HL-60/S4 treated with retinoic acid at 250 ng/mL for 4 days and 3 days (cell line): ENCODE data around the gene AHNAK2.

ENCODE experiments used
- in situ Hi-C: fragments of 300-500 bp; cut with MboI; formaldehyde crosslinking; loops from 2 replicates; pipeline ENCODE4 v1.7.0; 2022; ENCODE audit warnings: low sequenced_read_pairs

Gene AHNAK2

DNA sequence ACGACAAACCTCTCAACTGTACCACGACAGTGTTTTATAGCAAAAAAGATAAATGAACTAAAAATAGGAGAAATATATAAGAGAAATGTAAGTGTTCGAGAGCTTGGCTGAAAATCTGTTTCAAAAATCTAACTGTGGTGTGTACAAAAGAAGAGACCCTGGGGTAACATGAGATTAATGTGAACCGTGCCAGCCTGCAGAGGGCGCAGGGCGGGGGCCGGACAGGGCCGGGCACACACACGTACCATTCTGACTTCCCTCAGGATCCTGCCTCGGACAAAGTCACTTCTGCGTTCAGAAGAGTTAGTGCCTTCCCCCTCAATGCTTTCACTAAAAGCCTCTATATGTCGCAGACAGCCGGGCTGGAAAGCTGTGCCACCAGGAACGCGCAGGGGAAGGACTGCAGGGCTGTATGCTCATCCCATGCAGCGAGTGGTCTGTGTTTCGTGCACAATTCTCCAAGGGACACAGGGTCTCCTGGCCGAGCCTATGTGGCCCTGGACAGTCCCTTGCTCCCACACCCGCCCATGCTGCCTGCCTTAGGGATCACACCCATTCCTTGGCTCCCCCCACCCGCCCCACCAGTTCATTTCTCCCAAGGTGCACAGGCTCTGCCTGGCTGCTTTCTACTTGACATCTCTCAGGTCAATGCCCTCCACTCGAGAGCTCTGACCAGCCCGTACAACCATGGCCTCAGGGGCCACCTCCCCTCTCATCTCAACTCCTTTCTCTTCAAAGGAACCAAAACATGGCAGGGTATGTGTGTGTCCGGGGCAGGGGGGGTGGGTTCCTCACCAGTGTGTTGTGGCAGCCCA lies 34.2 kb upstream of the AHNAK2 start:
- in situ Hi-C loops: no loop called here

DNA sequence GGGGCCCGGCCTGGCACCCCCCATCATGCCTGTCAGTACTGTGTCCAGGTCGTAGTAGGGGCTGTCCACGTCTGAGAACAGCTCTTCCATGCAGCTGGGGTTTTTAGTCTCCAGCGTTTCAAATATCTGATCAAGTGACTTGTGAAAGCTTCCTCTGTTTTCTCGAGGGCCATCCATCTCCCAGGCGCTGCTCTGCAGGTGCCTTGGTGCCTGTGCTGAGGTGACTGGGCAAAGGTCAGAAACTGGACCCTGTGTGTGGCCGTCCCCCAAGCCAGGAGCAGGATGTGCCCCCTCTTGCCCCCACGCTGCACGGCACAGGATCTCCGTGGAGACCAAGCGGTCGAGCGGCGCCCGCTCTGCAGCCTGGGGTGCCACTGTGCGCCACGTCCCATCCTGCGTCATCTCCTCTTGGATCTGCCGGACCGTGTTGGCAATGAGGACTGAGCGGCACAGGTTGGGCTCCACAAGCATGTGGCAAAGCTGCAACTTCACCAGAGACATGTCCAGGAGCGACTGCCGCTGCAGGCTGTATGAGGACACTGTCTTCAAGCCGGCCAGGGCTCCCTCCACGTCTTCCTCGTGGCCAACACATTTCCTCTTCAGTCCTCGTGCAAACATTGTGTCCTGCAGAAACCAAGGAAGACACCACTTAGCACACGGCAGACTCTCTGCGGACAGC lies 33.3 kb upstream of the AHNAK2 start:
- in situ Hi-C loops: no loop called here

DNA sequence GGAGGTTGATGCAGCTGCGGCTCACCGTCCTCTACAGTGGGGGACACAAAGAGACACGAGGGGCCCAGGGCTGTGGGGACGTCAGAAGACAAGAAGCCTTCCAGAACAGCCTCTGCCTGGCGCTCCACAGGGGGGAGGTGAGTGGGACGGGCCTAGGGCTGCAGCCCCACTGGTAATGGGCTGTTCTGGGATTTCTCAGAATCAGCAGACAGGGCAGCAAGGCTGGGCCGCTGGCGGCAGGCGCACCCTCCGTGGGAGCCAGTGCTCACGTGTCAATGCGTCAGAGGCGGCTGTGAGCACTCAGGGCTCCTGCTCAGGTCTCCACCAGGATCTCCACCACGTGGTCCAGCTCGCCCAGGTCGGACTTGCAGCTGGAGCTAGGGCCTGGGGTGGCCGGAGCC lies 32.7 kb upstream of the AHNAK2 start:
- in situ Hi-C loops: no loop called here

DNA sequence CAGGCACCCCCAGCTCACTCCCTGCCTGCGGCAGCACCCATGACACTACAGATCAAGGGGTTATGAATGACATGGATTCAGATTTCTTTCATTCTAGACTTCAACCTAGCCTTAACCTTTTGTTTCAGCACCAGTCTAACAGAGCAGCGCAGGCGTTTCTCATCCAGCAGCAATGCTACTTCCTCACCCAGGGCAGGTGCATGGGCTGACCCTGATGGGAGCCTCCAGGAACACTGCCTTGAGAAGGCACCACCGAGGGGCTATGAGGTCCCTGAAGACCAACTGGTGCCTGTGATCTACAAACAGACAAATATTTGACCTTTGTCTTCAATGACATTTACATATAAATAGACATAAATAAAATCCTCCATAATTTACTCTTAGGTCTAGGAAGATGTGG lies 31.9 kb upstream of the AHNAK2 start:
- in situ Hi-C loops: no loop called here

DNA sequence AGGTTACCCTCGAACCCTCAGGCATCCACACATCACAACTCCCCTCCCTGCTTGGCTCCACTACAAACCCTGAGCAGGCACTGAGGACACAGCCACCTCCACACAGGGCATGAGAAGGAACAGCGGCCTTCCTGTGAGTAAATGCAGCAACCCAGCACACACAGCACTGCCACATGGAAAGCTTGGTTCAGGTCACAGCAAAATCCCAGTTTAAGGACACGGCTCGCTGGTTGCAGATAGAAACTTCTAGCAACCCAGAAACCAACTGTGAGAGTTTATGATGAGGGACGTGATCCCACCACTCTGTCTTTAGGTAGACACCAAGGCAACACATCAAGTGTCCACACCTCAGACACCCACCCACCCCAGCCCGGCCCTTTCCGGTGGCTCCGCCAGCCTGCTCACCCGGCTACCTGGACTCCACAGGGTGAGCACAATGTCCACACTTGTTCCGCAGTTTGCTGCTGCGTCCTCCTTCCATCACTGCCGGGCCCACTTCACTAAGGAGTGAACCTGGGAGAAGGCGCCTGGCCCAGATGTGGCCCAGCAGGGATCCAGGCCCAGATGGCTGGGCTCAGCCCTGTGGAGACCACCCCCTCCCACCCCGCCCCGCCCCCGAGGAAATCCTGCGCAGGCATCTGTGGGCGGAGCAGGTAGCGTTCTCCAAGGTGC lies 29.6 kb upstream of the AHNAK2 start:
- in situ Hi-C loops: no loop called here

DNA sequence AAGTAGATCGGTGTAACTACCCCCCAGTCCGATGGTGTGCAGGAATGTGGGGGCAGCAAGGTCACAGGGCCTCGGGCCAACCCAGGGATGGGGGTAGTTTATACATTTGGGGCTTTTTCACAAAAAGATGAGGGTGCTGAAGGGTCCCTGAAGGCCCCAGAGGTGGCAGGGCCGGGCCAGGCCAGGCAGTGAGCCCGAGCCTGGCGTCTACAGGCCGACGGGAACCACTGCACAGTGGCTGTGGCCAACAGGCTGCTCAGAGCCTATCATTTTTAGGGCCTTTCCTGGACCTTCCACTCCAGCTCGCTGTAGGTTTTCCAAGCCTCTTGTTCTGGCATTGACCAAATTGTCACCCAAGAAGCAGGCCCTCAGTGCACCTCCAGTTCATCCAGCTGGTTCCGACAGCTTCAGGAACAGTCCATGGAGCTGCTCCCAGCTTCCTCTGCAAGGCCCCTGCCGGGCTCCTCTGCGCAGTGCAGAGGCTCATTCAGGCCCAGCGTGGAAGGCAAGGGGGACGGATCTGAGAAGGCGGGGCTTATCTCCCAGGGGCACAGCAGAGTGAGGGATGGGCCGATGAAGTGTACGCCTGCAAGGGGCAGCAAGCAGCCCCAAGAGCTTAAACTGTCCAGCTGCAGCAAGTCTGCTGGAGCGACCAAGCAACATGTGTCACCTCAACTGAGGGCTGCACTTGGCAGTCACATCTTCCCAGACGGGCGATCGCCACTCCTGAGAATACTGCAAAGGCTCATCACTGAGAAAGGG lies 28.8 kb upstream of the AHNAK2 start:
- in situ Hi-C loops: no loop called here

DNA sequence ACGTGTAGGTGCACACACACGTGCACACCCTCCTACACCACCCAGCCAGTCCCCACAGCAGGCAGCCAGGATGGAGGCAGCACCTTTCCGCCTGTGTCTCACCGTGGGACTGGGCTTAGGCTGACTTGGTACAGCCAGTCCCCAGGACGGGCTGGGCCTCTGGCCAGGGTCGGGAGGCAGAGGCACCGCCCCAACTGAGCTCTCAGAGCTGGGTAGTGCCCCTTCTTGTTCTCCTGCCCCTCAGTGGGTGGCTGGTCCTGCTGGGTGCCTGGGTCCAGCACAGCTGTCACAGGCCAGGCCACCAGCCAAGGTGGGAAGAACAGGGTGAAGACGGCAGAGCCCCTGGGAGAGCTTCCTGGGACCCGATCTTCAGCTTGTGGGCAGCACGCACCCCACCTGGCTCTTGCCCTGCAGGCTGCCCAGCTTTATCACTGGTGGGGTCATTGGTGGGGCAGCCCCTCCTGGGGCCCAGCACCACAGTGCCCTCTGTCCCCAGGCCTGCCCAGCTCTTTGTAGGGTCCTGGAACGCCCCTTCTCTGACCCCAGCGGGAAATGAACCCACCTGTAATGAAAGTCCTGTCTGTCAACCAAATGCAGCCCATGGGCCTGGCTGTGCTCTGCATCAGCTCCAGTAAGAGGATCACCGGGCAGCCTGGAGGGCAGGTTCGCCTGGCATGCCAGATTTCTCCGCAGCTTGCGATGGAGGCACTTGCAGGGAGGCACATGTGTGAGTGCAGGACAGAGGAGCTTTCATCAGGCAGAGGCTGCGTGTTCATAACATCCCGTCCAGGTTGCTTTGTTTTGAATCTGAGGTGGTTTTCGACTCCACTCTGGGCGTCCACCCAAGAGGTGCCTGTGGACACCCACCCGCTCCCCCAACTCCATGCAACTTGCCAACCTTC lies 28.0 kb upstream of the AHNAK2 start:
- in situ Hi-C loops: no loop called here

DNA sequence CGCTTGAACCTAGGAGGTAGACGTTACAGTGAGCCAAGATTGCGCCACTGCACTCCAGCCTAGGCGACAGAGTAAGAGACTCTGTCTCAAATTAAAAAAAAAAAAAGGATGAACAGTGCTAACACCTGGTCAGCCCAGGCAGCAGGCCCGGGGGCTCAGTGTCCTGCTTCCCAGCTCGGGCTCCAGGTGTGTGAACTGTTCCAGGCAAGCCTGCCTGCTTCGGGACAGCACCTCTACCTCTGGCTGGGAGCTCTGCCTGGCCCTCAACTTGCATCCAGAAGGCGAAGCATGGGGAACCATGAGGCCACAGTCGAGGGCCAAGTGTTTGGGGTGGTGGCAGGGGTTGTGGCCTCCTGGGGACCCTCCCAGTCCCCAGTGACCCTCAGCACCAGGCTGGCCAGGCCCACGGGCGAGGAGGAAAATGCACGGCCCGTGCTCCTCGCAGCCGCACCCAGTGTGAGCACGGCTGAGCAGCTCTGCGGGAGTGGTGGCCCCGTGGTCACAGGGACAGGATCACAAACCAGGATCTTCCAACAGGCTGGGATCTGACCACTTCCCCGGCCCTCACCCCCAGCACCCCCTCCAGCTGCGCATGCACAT lies 27.3 kb upstream of the AHNAK2 start:
- in situ Hi-C loops: no loop called here

DNA sequence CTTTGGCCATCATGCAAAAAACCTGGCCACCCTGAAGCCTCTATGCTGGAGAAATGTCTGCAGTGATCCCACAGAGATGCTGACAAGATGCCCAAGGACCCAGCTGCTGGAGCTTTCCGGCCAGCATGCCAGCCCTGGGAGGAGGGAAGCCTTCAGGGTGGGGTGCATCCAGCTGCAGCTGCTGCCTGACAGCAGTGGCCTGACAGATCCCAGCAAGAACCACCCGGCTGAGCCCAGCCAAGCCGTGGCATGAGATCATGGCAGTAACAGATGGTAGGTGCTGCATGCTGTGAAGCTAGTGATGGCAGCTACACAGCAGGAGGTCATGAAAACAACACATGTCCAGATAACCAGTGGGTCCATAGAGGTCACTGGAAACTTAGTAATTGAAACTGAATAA lies 21.2 kb upstream of the AHNAK2 start:
- in situ Hi-C loops: no loop called here

DNA sequence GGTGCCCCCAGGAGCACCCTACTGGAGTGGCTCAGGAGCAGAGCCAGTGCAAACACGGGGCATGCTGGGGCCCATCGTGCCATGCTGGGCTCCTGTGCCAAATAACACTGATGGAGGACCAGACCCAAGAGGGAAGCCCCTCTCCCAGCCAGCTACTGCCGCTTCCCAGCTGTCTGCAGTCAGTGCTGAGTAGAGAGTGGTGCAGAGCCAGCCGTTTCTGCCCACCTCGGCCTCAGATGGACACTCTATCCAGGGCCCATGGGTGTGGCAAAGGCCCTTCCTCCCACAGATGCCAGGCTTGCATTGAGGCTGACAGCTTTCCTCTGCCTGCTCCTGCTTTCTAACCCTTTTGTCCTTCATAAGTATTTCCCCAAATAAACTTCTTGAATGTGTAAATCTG lies 20.6 kb upstream of the AHNAK2 start:
- in situ Hi-C loops: no loop called here

DNA sequence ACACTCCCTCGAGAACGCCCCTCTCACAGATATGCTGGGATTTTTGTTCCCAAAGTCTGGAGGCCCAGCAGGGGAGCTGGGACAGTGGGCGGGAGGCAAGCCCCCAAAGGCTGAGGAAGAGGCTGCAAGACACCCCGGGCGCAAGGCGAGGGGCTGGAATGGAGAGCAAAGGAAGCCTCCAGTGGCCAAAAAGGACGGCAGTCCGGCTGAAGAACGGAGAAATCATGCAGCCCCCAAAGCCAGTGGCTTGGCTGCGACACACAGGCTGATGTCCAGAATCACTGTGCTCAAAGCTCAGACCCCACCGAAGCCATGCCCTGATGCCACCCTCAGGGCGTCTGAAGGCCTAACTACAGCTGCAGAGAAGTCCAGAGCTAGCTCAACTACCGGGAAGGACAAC lies 18.3 kb upstream of the AHNAK2 start:
- in situ Hi-C loops: no loop called here

DNA sequence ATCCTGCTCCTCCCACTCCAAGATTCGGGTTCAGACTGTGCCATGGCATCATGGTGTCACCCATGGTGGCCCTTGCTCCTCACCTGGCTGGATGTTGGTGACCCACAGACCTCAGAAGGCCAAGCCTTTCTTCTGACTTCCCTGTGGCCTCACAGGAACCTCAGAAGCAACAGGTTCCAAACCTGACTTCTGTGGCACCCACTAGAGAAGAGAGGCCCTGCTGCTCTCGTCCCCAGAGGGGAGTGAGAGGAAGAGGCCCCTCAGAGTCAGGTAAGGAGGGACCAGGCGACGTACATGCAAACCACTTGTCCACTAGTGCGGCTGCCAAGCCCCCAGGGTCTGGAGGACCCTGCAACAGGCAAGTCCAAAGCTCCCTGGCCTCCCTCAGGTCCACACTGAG lies 17.9 kb upstream of the AHNAK2 start:
- in situ Hi-C loops: no loop called here

DNA sequence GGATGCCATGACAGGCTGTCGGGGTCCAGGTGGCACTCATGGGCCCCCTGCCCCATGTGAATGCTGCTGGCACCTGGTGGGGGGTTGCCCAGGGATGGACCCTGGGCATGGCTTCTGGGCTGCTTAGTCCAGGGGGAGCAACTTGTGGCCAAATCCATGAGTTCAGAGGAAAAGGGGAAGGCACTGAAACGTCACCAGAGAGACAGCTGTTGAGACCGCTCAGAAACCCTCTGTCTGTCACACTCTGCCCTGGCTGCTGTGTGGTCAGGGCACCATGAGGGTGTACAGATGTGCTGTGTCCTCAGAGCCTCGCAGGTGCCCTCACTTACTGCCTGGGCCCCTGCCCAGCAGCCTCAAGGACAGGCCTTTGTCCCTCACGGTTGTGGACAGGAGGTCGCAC lies 16.8 kb upstream of the AHNAK2 start:
- in situ Hi-C loops: no loop called here

DNA sequence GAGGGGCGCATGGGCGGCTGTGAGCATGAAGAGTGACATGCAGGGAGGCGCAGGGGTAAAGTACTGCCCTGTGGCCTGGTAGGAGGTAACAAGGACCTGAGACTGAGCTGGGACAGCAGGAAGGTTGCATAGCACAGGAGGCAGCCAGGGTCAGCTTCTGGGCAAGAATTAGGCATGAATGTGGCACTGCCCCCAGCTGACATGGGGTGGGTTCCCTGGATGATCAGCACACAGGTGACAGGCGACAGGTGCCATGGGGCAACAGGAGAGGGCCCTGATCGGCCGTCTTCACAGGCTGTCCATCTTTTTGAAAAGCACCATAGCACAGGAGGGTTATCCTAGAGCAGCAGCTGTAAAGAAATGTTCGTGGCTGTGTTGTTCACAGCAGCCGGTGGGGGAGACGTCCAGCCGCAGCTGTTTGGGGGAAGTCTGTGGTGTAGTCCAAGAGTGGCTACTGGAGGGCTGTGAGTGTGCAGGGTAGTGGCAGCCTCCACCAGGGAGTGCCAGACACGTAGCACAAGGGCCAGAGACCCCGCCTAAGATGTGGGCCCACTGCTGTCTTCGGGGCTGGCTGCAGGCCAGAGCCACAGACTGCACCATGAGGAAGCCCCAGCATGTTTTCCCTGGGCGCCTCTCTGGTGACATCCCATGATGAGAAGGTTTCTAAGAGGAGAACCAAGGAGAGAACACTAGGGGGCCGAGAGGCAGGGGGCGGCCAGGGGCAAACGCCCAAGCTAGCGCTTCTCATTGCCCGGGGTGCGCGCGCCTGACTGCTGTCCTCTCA lies 15.8 kb upstream of the AHNAK2 start:
- in situ Hi-C loops: no loop called here

DNA sequence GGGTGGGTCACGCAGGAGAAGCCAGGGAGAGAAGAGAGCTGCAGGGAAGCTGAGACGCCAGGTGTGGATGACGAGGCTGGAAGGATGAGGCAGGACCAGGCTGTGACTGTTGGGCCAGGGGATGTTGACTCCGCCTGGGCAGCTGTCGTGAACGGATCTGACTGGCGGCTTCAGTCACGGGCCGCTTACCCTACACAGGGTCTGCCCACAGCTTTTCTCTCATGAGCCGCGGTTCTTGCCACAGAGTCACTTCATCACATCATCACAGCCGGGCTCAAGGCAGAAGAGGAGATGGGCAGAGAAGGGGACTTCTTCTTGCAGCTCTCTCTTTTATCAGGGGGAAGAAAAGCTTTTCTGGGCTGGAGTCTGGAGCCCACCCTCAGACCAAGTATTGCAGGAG lies 15.1 kb upstream of the AHNAK2 start:
- in situ Hi-C loops: no loop called here

DNA sequence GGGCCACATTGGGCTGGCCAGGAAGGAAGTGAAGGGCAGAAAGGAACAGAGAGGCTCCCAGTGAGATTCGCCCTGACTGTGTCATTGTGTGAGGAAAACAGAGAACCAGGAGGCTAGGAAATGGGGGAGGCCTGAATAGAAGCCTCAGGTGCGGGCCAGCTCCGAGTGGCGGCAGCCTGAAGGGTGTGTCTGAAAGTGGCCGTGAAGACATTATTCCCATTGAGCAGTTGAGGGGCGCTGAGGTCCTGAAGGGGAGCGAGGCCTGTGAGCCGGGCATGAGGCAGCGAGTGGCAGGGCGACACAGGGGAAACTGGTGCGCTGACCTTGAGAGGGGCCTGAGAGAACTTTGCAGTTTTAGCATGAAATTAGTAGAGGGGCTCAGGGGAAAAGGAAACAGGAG lies 14.3 kb upstream of the AHNAK2 start:
- in situ Hi-C loops: no loop called here

DNA sequence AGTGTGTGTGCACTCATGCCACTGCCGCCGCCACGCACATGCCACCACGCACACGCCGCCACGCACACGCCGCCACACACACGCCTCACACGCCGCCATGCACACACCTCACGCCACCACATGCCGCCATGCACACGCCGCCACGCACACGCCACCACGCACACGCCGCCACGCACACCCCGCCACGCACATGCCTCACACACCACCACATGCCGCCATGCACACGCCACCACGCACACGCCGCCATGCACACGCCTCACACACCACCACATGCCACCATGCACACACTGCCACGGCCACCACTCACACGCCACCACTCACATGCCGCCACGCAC lies 13.7 kb upstream of the AHNAK2 start:
- in situ Hi-C loops: no loop called here

DNA sequence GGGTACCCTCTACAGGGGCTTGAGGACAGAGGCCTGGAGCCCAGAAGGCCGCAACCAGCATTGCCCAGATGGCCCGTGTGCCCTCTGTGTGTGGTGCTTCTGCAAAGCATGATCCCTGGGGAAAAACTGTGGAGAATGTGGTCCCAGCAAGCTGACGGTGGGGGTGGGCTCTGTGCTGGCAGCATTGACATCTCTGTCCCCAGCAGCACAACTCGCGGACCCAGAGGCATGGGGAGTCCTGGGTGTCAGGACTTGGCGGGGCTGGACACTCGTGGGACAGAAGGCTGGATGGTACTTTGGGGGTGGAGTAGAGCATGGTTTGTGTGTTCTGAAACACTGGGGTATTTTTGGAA lies 11.8 kb upstream of the AHNAK2 start:
- in situ Hi-C loops: no loop called here

DNA sequence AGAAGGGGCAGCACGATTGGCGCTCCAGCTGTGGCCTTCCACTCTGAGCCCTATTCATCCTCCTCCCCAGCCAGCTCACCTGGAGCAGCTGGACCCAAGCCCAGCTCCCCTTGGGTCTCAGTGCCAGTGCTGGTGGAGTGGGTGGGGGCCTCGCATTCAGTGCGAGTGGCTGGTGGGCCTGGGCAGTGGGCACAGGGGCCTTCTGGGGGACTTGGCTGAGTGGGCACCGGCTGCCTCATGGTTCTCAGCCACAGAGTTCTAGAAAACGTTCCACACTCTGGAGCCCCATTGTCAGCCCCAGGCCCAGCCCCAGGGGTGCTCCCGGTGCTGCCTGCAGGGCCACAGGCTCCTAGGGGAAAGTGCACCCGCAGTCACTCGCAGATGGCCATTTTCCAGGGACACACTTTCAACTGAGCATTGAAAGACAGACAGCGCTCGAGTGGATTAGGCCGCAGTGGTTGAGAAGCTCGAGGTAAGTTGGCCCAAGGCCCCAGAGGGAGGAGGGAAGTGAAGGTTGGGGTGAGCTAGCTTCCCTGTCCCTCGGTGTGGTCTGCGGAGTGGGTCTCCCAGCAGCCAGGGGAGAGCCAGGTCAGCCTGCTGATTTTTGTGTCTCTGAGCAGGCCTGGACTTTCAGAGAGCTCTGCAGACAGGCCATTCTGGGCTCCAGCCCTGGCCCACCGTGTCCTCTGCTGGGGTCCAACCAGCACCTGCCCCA lies 11.2 kb upstream of the AHNAK2 start:
- in situ Hi-C loops: no loop called here
